Measurements from ENCODE around the gene DPM3. TPM values are rescaled to one million over a fixed set of nuclear protein-coding genes. Genes with fewer than 3 reads are reported as not detected.

The DPM3 gene
- total and polyA plus RNA-seq, 2 experiments from 2014 or later = 13.6 to 71.4 TPM

DNA sequence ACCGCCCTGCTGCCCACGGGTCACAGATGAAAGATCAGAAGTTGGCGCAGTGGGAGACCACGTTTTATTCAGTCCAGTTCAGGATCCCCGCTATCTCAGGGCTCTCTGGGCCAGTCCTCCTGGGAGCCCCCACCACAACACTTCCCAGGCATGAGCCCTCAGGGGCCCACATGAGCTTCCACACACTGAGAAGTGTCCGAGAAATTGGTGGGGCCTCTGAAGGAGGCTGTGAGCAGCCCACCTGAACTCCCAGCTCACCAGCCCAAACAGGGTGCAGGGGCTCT is 45.4 kb upstream of the DPM3 start:
- ATAC-seq = no peak
- Mint-ChIP-seq H3K27me3 (ENCODE audit: insufficient read depth, low read depth, poor library complexity) (peaks cover 20% of the 10 kb centered on the region), H3K27ac (peak overlapping the region; percentile 44), H3K36me3 (ENCODE audit: low read depth) (peaks cover 23% of the 10 kb centered on the region), H3K9me3 (0 out of 3 replicates have a peak, but pooled peaks cover 2% of the 10 kb centered on the region), H3K4me1 (peaks cover 30% of the 10 kb centered on the region), H3K4me3 (peak overlapping the region; percentile 11; the same call in 1 of the 3 replicates)
- TF ChIP-seq EZH2phosphoT487 (IDR thresholded peaks at IDR 0.05; ENCODE audit: unreplicated experiment) (no peak), ZNF331 (CRISPR knock-in tag; IDR thresholded peaks at IDR 0.05; ENCODE audit: low read depth) (no peak), ZNF462 (CRISPR knock-in tag; IDR thresholded peaks at IDR 0.05) (no peak), NANOG (IDR thresholded peaks at IDR 0.05; ENCODE audit: borderline replicate concordance) (no peak), REST (IDR thresholded peaks at IDR 0.05; ENCODE audit: unreplicated experiment) (no peak), ZNF114 (CRISPR knock-in tag; IDR thresholded peaks at IDR 0.05) (no peak), CTCF (conservative IDR thresholded peaks at IDR 0.05; ENCODE audit: low read depth in 2 of 2) (no peak), ETS1 (IDR thresholded peaks at IDR 0.05) (no peak), EZH2 (IDR thresholded peaks at IDR 0.05; ENCODE audit: low read depth, unreplicated experiment) (no peak), CREB1 (CRISPR knock-in tag; IDR thresholded peaks at IDR 0.05; ENCODE audit: low read depth) (no peak), POLR2AphosphoS5 (IDR thresholded peaks at IDR 0.05; ENCODE audit: low read depth) (no peak), JUNB (IDR thresholded peaks at IDR 0.05; ENCODE audit: unreplicated experiment) (no peak), STAT1 (IDR thresholded peaks at IDR 0.05; ENCODE audit: unreplicated experiment) (no peak)
- Histone ChIP-seq H2AFZ (no peak overlapping the region), H4K20me1 (replicated peaks; ENCODE audit: insufficient read depth) (no peaks in the 10 kb centered on the region), H3K4me1 (ENCODE audit: insufficient read depth) (peaks cover 17% of the 10 kb centered on the region), H3K36me3 (ENCODE audit: insufficient read depth) (no peaks in the 10 kb centered on the region), H3K4me2 (peak overlapping the region; percentile 43; the same call in 1 of the 2 replicates), H3K9me2 (ENCODE audit: insufficient read depth) (no peaks in the 10 kb centered on the region), H3K4me3 (no peak overlapping the region), H3K79me2 (replicated peaks; ENCODE audit: insufficient read depth) (no peaks in the 10 kb centered on the region), H3F3A (replicated peaks; ENCODE audit: low read depth) (0 out of 2 replicates have a peak, but pooled peaks cover 3% of the 10 kb centered on the region), H3K27ac (ENCODE audit: low read depth) (no peak overlapping the region), H3K27me3 (ENCODE audit: insufficient read depth) (no peaks in the 10 kb centered on the region)
- no peak for DNase-seq (ENCODE audit: low spot score)
